Neural crest cell (in vitro differentiated cells): ENCODE measurements around the gene TRIP13. TPM values are rescaled to one million over a fixed set of nuclear protein-coding genes. Genes with fewer than 3 reads are reported as not detected.
A peak's percentile ranks its signal among the peaks of the same experiment; 100 is the strongest.

Experiments used
- DNase-seq: peaks from one replicate; pipeline ENCODE4 v3.0.0; 2021; ENCODE audit warnings: low read depth, mixed read lengths, low spot score
- H3K27ac Mint-ChIP-seq: one replicate; pipeline ENCODE4 v1.8.0; 2021; ENCODE audit warnings: mild to moderate bottlenecking, mixed read lengths; ENCODE audit not compliant: unreplicated experiment
- H3K27me3 Mint-ChIP-seq: 2 replicates; pipeline ENCODE4 v1.8.0; 2021; ENCODE audit warnings: low read depth, mild to moderate bottlenecking, mixed read lengths
- H3K36me3 Mint-ChIP-seq: 2 replicates; pipeline ENCODE4 v1.8.0; 2021; ENCODE audit warnings: low read depth, mild to moderate bottlenecking, mixed read lengths
- H3K4me1 Mint-ChIP-seq: 2 replicates; pipeline ENCODE4 v1.8.0; 2021; ENCODE audit warnings: mixed read lengths
- H3K4me3 Mint-ChIP-seq: one replicate; pipeline ENCODE4 v1.8.0; 2021; ENCODE audit warnings: mild to moderate bottlenecking, mixed read lengths
- H3K9me3 Mint-ChIP-seq: 2 replicates; pipeline ENCODE4 v1.8.0; 2021; ENCODE audit warnings: mixed read lengths
- CTCF ChIP-seq: fragments of 200-600 bp; sonication (generic); conservative IDR thresholded peaks from 2 replicates; pipeline ENCODE4 v1.5.0; 2021; ENCODE audit warnings: antibody characterized with exemption, mild to moderate bottlenecking
- total RNA-seq: library from RNA; stranded (reverse); gene quantifications from 2 replicates; pipeline ENCODE4 v1.2.1, GENCODE V29; 2021

TRIP13 gene
- total RNA-seq, 1 donor from 2014 or later = 32.6 TPM

- H3K4me3 Mint-ChIP-seq = no peak overlapping the region
- H3K36me3 Mint-ChIP-seq = peaks cover 11% of the 10 kb centered on the region
- H3K9me3 Mint-ChIP-seq = no peaks in the 10 kb centered on the region
- peaks cover 10% of the 10 kb centered on the region for H3K4me1 Mint-ChIP-seq
- TF ChIP-seq CTCF = no peak
- H3K27ac Mint-ChIP-seq = no peak overlapping the region
- no peak for DNase-seq
- no peaks in the 10 kb centered on the region for H3K27me3 Mint-ChIP-seq
Measured at GRCh38 chr5:909086-909485, 16.4 kb downstream of the TRIP13 start.

GRCh38 chr5:909994-910768 lies 17.5 kb downstream of the TRIP13 start:
- DNase-seq = no peak
- Mint-ChIP-seq H3K4me3 (no peak overlapping the region), H3K27me3 (no peaks in the 10 kb centered on the region), H3K9me3 (no peaks in the 10 kb centered on the region), H3K4me1 (peaks cover 10% of the 10 kb centered on the region), H3K36me3 (peaks cover 14% of the 10 kb centered on the region), H3K27ac (peak overlapping the region; percentile 27)
- no peak for TF ChIP-seq CTCF

- H3K27ac Mint-ChIP-seq = no peak overlapping the region
- no peaks in the 10 kb centered on the region for H3K9me3 Mint-ChIP-seq
- H3K4me1 Mint-ChIP-seq = peaks cover 10% of the 10 kb centered on the region
- DNase-seq = no peak
- peaks cover 12% of the 10 kb centered on the region for H3K36me3 Mint-ChIP-seq
- no peak for TF ChIP-seq CTCF
- no peaks in the 10 kb centered on the region for H3K27me3 Mint-ChIP-seq
- no peak overlapping the region for H3K4me3 Mint-ChIP-seq
Measured at GRCh38 chr5:910769-911160, 18.1 kb downstream of the TRIP13 start.

DNA sequence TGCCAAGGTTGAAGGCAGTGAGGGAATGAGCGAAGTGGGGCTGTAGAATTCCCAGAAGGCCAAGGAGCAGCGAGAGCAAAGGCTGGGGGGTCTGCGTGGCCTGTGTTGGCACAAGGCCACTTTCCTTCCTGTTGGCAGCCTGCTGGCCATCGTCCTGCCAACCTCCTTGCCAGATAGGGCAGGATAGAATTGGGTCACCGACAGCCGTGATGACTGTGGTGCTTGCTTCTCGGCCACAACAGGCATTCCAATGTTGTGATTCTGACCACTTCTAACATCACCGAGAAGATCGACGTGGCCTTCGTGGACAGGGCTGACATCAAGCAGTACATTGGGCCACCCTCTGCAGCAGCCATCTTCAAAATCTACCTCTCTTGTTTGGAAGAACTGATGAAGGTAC lies 18.9 kb downstream of the TRIP13 start:
- peaks cover 12% of the 10 kb centered on the region for H3K36me3 Mint-ChIP-seq
- H3K4me1 Mint-ChIP-seq = peaks cover 10% of the 10 kb centered on the region
- H3K4me3 Mint-ChIP-seq = no peak overlapping the region
- H3K9me3 Mint-ChIP-seq = no peaks in the 10 kb centered on the region
- TF ChIP-seq CTCF = no peak
- no peaks in the 10 kb centered on the region for H3K27me3 Mint-ChIP-seq
- H3K27ac Mint-ChIP-seq = peak overlapping the region; percentile 78
- no peak for DNase-seq

GRCh38 chr5:912280-913091 lies 19.8 kb downstream of the TRIP13 start:
- Mint-ChIP-seq H3K36me3 (peaks cover 12% of the 10 kb centered on the region), H3K9me3 (no peaks in the 10 kb centered on the region), H3K27me3 (no peaks in the 10 kb centered on the region), H3K27ac (peak overlapping the region; percentile 86), H3K4me3 (no peak overlapping the region), H3K4me1 (peaks cover 10% of the 10 kb centered on the region)
- DNase-seq = no peak
- TF ChIP-seq CTCF = peak; percentile 26
